Esophagus squamous epithelium (tissue), 5 donors: Measurements from ENCODE around the gene MAP7D1. TPM values are rescaled to one million over a fixed set of nuclear protein-coding genes. Genes with fewer than 3 reads are reported as not detected.

Source experiments
- DNase-seq: peaks from one replicate; lab custom pipeline; 2025; lab: John Stamatoyannopoulos, UW
- H3K27ac ChIP-seq, 4 donors: fragments of 200-600 bp; sonication (generic); one replicate each; pipeline ENCODE4 v1.5.1; 2016 to 2019; ENCODE audit warnings: mild to moderate bottlenecking in 1 of 4
- H3K27me3 ChIP-seq, 4 donors: fragments of 200-600 bp; sonication (generic); 1 replicate in 3 of 4; 2 replicates in 1 of 4; pipeline versions ENCODE4 v1.5.1 to v1.6.0; 2017 to 2021; ENCODE audit warnings: antibody characterized with exemption in 1 of 4
- H3K36me3 ChIP-seq, 3 donors: fragments of 200-600 bp; sonication (generic); one replicate each; pipeline ENCODE4 v1.5.1; 2016 to 2019
- H3K4me1 ChIP-seq, 3 donors: fragments of 200-600 bp; sonication (generic); one replicate each; pipeline ENCODE4 v1.5.1; 2017 to 2019
- H3K4me3 ChIP-seq, 4 donors: fragments of 200-600 bp; sonication (generic); 1 replicate in 3 of 4; 2 replicates in 1 of 4; pipeline ENCODE4 v1.5.1; 2016 to 2019; ENCODE audit warnings: mild to moderate bottlenecking in 2 of 4, moderate library complexity in 1 of 4
- H3K9me3 ChIP-seq, 3 donors: fragments of 200-600 bp; sonication (generic); one replicate each; pipeline ENCODE4 v1.5.1; 2016 to 2019
- CTCF ChIP-seq, 6 experiments: fragments of 450-650 bp in 4 of 6; fragments of 200-600 bp in 2 of 6; sonication (generic) in 2 of 6; IDR thresholded peaks; one replicate each; pipeline ENCODE4 v1.5.1; 2016 to 2019; ENCODE audit warnings: antibody characterized with exemption in 6 of 6, mild to moderate bottlenecking in 4 of 6, moderate library complexity in 4 of 6
- POLR2A ChIP-seq, 4 donors: fragments of 450-650 bp; IDR thresholded peaks; one replicate each; pipeline ENCODE4 v1.6.1; 2017; ENCODE audit warnings: antibody characterized with exemption in 4 of 4, mild to moderate bottlenecking in 4 of 4, moderate library complexity in 3 of 4
- WGBS, 2 donors: methylation state at CpG; one replicate each; pipeline ENCODE4 v1.1.5; 2018; 5-methylcytosine and 5-hydroxymethylcytosine counted together
- intact Hi-C: fragments of 100-400 bp; cut with DNase I; formaldehyde crosslinking; loops from one replicate; pipeline ENCODE4 v1.15.0; 2022
- total RNA-seq, 4 donors: library from RNA; depleted of rRNA; stranded (reverse); fragments of >200 nt; gene quantifications; one replicate each; pipeline ENCODE4 v1.1.0, GENCODE V29; 2016
- donor health status: DM: yes; HTN: yes; CAD: no.

Gene MAP7D1
- total RNA-seq, 4 donors from 2014 or later, result 59.4 to 180 (median 92.9) TPM

DNA sequence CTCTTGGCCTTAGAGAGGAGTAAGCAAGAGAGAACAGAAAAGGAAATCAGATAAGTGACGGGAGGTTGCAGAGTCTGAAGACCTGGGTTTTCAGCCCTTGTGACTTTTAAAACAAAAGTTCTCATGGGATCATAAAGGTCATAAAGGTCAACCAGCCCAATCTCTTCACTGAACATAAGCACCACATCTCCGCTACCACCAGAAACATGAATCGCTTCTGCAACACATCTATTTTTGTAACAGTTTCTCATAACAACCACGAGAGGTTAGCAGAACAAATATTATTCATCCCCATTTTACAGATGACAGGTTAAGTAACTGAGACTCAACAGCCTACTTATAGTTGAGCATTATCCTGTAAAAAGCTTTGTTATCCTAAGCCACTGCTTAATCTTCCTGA, 12.5 kb upstream of the MAP7D1 start:
- Histone ChIP-seq H3K9me3 (no peaks in the 10 kb centered on the region), H3K4me3 (no peak overlapping the region), H3K27ac (no peak overlapping the region), H3K4me1 (peaks cover 6 to 71% (median 31%) of the 10 kb centered on the region in 3 donors), H3K36me3 (peaks cover 0 to 26% (median 9%) of the 10 kb centered on the region in 3 donors), H3K27me3 (no peaks in the 10 kb centered on the region)
- intact Hi-C loops, result no loop called here
- TF ChIP-seq POLR2A (IDR thresholded peaks at IDR 0.05) (no peak), CTCF (IDR thresholded peaks at IDR 0.05) (no peak)
- no peak for DNase-seq
- 74 to 78% methylated on average over 4 of the region's 4 CpGs for WGBS, 2 donors

- no peak overlapping the region for H3K4me3 ChIP-seq
- no peak for DNase-seq
- H3K4me1 ChIP-seq, result peaks cover 9 to 72% (median 34%) of the 10 kb centered on the region in 3 donors
- intact Hi-C loops, result no loop called here
- H3K27me3 ChIP-seq, result no peaks in the 10 kb centered on the region
- H3K27ac ChIP-seq, result no peak overlapping the region
- peaks cover 0 to 16% (median 5%) of the 10 kb centered on the region in 3 donors for H3K36me3 ChIP-seq
- TF ChIP-seq CTCF (IDR thresholded peaks at IDR 0.05), result no peak
- no peak for TF ChIP-seq POLR2A (IDR thresholded peaks at IDR 0.05)
- H3K9me3 ChIP-seq, result no peaks in the 10 kb centered on the region
- 77 to 83% methylated on average over 2 of the region's 2 CpGs for WGBS, 2 donors
Measured at GRCh38 chr1:36144413-36144812, 11.5 kb upstream of the MAP7D1 start.

GRCh38 chr1:36148821-36149236, 7.1 kb upstream of the MAP7D1 start:
- TF ChIP-seq CTCF (IDR thresholded peaks at IDR 0.05) (no peak), POLR2A (IDR thresholded peaks at IDR 0.05) (no peak)
- peaks cover 27 to 66% (median 35%) of the 10 kb centered on the region in 3 donors for H3K4me1 ChIP-seq
- no peaks in the 10 kb centered on the region for H3K9me3 ChIP-seq
- H3K4me3 ChIP-seq, result peak overlapping the region; percentile 68 to 95 (median 72)
- intact Hi-C loops, result loop anchor here (5.0 kb wide), 1 partner anchor 38 kb away; no protein-coding TSS in a partner anchor
- WGBS, 2 donors, result 0 to 5% methylated on average over 9 to 13 of the region's 16 CpGs
- H3K27me3 ChIP-seq, result no peaks in the 10 kb centered on the region
- DNase-seq, result no peak
- H3K36me3 ChIP-seq, result peaks cover 0 to 5% (median 0%) of the 10 kb centered on the region in 3 donors
- peak overlapping the region; percentile 95 to 98 (median 98) for H3K27ac ChIP-seq

- peak; percentile 83 to 99 (median 98) for TF ChIP-seq CTCF (IDR thresholded peaks at IDR 0.05)
- peak in 3 of 4 donors; percentile 71 to 92 (median 89) for TF ChIP-seq POLR2A (IDR thresholded peaks at IDR 0.05)
- peak within 1 kb of the TSS; percentile 95 to 98 (median 98) for H3K27ac ChIP-seq
- H3K4me3 ChIP-seq, result peak within 1 kb of the TSS; percentile 68 to 95 (median 72)
- peaks cover 0 to 5% (median 0%) of the 10 kb centered on the region in 3 donors for H3K36me3 ChIP-seq
- peaks cover 27 to 65% (median 35%) of the 10 kb centered on the region in 3 donors for H3K4me1 ChIP-seq
- 0 to 1% methylated on average over 9 to 16 of the region's 62 CpGs for WGBS, 2 donors
- DNase-seq, result peak; percentile 99
- no peaks in the 10 kb centered on the region for H3K27me3 ChIP-seq
- H3K9me3 ChIP-seq, result no peaks in the 10 kb centered on the region
- intact Hi-C loops, result loop anchor here (5.0 kb wide), 1 partner anchor 38 kb away; no protein-coding TSS in a partner anchor
Measured at GRCh38 chr1:36149237-36149972, 6.6 kb upstream of the MAP7D1 start, which contains the start of gene TRAPPC3. Gene TRAPPC3 (minus strand): TSS chr1:36149486. CDS start chr1:36149378, 108 bp downstream.

- WGBS, 2 donors, result 0 to 13% methylated on average over 3 of the region's 6 CpGs
- intact Hi-C loops, result loop anchor here (5.0 kb wide), 1 partner anchor 37 kb away; no protein-coding TSS in a partner anchor
- no peak for TF ChIP-seq CTCF (IDR thresholded peaks at IDR 0.05)
- no peak for TF ChIP-seq POLR2A (IDR thresholded peaks at IDR 0.05)
- H3K27me3 ChIP-seq, result no peaks in the 10 kb centered on the region
- H3K36me3 ChIP-seq, result peaks cover 0 to 5% (median 0%) of the 10 kb centered on the region in 3 donors
- H3K4me3 ChIP-seq, result peak overlapping the region in 3 of 4 donors; percentile 68 to 95 (median 69)
- DNase-seq, result no peak
- no peaks in the 10 kb centered on the region for H3K9me3 ChIP-seq
- H3K27ac ChIP-seq, result peak overlapping the region; percentile 95 to 98 (median 98)
- peaks cover 30 to 69% (median 38%) of the 10 kb centered on the region in 3 donors for H3K4me1 ChIP-seq
Measured at GRCh38 chr1:36149973-36150295, 6.0 kb upstream of the MAP7D1 start.
